GM18861 (cell line): ENCODE measurements around the gene PLD1.
A peak's percentile ranks its signal among the peaks of the same experiment; 100 is the strongest.
"Not testable (repeated sequence)": the region's sequence is repeated elsewhere in the genome, so short reads cannot be mapped to it uniquely, and the experiment has no call there.

ENCODE experiments used
- ATAC-seq: cut with Tn5 transposase; IDR thresholded peaks from one replicate; pipeline ENCODE4 v1.9.1; 2021; ENCODE audit not compliant: unreplicated experiment

Gene PLD1, protein sequence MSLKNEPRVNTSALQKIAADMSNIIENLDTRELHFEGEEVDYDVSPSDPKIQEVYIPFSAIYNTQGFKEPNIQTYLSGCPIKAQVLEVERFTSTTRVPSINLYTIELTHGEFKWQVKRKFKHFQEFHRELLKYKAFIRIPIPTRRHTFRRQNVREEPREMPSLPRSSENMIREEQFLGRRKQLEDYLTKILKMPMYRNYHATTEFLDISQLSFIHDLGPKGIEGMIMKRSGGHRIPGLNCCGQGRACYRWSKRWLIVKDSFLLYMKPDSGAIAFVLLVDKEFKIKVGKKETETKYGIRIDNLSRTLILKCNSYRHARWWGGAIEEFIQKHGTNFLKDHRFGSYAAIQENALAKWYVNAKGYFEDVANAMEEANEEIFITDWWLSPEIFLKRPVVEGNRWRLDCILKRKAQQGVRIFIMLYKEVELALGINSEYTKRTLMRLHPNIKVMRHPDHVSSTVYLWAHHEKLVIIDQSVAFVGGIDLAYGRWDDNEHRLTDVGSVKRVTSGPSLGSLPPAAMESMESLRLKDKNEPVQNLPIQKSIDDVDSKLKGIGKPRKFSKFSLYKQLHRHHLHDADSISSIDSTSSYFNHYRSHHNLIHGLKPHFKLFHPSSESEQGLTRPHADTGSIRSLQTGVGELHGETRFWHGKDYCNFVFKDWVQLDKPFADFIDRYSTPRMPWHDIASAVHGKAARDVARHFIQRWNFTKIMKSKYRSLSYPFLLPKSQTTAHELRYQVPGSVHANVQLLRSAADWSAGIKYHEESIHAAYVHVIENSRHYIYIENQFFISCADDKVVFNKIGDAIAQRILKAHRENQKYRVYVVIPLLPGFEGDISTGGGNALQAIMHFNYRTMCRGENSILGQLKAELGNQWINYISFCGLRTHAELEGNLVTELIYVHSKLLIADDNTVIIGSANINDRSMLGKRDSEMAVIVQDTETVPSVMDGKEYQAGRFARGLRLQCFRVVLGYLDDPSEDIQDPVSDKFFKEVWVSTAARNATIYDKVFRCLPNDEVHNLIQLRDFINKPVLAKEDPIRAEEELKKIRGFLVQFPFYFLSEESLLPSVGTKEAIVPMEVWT

DNA sequence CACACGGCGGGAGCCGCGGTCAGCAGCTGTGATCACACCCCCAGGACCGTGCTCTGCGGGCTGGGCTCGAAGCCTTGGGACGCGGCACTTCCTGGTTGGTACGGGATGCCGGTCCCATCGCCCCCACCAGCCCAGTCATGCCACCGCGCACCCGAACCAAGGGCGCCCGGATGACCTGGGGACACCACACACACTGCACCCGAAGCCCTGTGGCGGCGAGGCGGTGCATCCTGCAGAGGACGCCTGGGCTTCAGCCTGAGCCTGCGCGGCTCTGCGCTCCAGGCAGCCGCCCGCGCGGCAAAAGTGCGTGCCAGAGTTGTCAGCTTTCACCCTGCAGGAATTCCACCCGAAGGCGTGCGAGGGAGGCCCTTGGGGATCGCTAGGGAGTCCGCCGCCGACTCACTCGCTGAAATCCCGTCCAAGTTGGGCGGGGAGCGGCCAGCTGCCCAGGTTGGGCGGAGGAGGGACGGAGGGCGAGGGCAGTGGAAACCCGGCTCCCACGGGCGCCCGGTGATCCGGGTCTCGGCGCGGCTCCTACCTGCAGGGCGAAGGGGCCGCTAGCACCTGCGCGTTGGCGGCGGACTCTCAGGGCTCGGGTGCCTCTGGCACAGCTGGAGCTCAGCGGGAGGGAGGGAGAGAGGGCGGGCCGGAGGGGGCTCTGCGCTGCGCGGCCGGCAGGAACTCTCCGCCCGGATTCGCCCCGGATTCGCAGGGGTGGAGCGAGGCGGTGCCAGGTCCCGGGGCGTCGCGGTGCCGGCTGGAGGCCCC is at the start of gene PLD1:
Gene PLD1 (minus strand): TSS at position 623 of the 768 bp plus-strand sequence. CDS start 72,432 bp downstream, outside the sequence.
- ATAC-seq = peak; percentile 29

DNA sequence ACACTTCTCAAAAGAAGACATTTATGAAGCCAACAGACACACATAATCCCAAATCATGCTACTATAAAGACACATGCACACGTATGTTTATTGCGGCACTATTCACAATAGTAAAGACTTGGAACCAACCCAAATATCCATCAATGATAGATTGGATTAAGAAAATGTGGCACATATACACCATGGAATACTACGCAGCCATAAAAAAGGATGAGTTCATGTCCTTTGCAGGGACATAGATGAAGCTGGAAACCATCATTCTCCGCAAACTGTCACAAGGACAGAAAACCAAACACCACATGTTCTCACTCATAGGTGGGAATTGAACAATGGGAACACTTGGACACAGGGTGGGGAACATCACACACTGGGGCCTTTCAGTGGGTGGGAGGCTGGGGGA is 48.5 kb upstream of the PLD1 start:
- not testable (repeated sequence) for ATAC-seq

DNA sequence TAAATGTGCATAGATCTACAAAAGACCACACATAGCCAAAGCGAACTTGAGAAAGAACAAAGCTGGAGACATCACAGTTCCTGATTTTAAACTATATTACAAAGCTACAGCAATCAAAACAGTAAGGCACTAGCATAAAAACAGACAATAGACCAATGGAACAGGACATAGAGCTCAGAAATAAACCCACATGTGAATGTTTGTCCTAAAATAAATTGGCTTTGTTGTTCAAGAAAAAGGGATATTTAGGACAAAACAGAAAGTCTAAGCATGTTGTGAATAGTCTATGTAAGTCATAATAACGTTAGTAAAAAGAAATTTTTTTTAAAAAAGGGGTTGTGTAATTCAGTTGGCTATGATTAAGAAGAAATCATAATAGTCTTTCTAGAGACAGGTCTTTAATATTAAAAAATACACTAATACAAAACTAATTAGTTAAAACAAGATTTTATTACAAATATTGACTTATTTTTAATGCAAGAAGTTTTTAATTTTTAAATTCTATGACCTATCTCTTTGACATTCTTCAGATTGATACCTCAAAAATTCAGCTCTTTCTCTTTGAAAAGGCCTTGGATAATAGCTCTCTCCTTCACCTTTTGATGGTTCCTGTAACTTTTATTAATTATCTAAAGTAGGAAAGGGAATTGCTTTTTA is 44.5 kb upstream of the PLD1 start:
- ATAC-seq = no peak

DNA sequence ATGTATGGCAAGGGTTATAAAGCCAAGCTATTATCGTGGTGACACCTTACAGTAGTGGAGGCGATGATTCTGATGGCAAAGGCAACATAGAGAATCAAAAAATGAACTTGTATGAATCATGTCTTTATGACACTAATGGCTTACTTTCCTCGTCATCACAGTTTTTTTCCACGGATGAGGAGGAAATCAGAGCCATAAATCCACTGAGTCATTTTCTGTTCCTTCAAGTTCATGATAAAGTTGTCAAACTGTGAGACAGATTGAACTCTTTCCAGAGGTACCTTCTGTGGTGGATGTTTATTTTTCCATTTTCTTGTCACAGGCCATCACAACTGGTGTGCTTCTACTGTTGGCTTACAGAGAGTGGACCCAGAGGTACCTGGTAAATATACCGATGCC is 41.4 kb upstream of the PLD1 start:
- ATAC-seq = no peak

DNA sequence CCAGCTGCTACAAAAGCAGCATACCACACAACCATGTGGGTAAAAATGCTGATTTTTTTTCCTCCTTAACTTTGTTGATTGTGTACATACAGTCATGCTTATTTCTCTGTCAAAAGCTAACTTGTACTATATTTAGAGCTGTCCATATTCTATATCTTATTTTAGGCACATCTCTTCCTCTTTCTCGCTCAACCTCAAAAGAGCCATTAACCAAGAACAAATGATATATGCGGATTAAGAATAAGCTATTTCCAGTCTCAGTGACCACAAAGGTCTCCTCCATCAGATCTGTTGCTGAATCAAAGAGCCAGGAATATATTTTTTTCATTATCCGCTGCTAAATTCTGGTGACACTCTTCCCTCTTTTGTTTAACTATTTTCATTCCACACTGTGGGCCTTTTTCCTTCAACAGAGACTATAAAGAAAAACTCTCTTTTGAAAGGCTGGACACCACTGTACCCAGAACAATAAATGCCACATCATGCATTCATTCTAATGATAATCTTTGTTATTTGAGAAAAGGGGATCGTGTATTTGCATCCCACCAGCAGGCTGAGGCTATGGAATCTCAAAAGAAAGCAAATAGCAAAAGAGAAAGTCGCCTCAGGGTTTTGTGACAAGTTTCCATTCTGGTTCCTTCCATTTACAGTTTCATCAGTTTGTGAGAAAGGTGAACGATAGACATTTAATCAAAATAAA is 40.8 kb upstream of the PLD1 start:
- no peak for ATAC-seq

DNA sequence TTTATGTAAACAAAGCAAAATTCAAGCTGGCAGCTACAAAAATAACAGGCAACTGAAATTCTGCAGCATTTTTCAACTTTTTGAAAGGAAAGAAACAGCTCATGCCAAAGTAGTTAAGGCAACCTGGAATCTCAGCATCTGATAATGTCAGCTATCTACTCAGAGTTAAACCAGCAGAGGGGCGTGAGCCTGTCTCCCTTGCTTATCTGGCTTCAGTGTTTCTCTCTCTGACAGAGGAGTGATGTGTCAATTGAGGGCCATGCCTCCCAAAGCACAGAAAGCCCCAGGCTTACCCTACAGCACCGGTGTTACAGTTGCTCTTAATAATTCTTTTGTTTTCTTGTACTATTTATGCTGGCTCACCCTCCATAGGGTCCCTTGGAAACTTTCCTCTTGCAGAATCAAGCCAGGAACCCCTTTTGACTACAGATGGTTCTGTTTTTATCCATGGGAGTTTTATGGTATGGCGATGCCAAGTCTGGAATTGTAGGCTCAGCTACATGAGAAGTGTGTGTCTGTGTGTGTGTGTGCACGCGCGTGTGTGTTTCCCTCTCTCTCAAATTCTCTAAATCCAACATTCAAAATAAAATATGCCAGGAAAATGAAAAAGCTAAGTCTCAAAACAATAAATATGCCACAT is 40.2 kb upstream of the PLD1 start:
- ATAC-seq = no peak

DNA sequence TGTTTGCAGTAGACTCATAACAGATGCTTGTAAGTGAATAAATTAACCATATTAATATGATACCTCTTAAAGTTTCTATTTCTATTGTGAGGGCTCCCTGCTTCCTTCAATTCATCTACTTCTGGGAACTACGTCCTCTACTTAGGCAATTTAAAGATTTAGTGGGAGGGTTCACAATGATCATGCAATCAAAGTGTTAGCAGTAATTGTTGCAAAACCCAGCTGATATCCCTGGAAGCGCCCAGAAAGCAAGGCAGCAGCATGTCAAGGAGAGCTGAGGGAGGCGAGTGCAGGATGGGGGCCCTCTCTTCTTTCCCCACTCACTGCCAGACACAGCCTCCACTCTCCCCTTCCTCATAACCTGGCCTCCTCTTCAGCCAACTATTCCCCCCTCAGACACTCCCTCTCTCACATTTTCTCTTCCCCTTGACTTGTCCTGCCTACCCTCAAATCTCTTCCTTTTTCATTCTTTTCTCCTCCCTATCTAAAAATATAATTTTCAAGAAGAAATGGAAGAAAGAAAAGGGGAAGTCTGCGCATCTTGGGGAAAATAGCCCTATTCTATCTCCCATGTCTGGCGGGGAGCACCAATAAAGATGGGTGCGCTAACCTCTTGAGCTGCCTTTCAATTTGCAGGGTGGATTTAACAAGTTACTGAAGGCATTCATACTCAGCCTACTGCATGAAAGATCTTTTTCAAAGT is 39.5 kb upstream of the PLD1 start:
- no peak for ATAC-seq

DNA sequence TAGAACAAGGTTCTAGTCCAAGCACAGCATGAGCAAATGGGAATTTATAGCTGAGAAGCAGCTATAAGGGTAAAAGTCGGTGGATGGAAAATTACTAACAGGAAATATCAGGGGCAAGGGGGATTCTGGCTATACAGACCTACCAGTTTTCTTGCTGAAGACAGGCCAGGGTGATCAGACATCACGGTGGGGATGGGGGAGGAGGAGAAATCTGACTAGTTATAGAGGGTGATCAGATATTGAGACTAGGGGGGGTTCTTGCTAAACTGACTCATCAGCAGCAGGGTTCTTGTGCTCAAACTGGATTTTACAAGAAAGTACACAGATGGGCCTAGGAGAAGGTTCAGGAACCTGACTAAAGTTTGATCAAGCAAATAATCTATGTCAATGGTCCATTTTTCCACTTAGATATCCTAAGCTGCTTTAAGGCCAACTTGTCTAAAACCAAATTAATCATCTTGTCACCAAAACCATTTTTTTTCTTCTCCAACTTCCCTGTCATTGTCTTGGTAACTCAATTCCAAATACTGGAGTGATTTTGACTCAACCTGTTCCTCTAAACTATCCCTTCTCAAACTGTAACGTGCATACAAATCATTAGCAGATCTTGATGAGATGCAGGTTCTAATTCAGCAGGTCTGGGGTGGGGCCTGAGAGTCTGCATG is 37.4 kb upstream of the PLD1 start:
- no peak for ATAC-seq

DNA sequence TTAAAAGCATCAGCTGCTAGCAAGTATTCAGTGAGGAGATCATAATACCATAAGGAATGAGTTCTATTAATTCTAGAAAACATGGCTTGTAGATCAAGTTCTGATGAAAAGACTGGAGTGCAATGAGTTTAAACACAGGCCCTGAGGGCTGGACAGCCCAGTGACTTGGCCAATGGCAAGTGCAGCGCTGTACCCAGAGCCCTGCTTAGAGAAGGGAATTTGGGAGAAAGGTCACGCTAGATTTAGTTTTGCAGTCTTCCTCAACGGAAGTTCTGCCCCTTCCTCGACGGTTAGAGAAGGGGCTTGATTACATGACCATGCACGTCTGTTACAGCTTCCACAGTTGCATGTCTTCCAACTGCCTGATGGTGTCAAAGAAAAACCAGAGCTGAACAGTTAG is 36.9 kb upstream of the PLD1 start:
- ATAC-seq = no peak

DNA sequence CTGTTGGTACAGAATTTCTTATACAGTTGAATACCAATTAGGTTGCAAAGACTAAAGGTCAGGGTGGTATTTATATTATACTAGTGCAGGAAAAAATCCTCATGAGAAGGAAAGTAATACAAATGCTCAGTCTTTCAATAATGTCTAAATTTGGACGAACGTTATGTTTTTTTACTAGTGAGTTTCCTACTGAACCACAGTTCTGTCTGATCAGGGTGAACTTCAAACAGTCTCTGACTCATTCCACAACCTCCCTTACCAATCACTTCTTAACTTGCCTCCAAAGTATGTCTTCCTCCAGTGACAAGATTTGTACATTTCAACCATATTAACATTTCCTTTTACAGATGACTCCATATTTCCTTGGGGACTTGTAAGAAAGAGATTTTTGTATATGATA is 36.3 kb upstream of the PLD1 start:
- ATAC-seq = peak; percentile 94

DNA sequence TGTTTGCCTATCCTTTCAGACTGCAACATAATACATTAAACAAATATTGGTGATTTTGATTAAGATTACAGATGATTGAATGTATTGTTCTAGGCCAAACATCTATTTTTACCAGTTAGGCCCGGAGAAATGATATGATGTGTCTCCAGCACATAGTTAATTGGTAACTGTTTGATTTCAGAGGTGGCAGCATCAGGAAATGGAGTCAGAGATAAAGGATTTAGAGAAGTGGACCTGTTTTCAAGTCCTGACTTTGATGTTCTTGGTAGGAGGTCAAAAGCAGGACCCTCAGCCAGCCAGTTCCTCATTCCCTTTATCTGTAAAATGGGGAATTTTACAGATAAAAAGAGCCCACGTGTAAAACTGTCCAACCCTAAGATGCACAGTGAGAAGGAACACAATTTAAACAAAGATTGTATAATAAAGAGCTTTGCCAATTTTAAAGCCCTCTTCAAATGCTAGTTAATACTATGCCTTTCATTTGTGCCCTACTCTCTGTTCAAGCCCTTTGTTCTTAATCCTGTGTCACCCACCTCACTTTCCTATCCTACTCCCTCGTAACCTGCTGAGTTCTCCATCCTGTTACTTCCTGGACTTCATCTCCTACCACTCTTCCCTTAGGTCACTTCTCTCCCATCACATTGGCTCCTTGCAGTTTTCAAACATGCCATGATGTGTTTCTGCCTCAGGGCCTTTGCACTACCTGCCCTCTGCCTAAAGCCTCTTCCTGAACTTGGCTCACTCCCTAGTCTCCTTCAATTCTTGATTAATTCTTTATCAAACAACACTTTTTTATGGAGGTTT is 35.4 kb upstream of the PLD1 start:
- no peak for ATAC-seq

DNA sequence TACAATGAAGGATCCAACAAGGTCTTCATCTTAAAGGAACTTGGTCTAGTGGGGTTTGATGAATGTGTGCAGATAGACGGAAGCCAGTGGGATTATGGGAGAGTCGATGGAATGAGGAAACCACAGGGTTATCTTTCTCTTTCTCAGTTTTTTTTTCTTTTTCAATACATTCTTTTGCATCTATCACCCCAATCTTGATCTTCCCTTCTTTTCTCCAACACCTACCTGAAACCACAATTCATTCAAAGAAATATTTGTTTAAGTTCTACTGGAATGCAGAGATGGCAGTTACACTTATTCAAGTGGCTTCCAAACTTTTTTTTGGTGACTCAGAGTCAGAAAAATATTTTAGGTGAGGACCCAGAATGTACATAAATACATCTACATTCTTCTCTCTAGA is 34.6 kb upstream of the PLD1 start:
- ATAC-seq = no peak

DNA sequence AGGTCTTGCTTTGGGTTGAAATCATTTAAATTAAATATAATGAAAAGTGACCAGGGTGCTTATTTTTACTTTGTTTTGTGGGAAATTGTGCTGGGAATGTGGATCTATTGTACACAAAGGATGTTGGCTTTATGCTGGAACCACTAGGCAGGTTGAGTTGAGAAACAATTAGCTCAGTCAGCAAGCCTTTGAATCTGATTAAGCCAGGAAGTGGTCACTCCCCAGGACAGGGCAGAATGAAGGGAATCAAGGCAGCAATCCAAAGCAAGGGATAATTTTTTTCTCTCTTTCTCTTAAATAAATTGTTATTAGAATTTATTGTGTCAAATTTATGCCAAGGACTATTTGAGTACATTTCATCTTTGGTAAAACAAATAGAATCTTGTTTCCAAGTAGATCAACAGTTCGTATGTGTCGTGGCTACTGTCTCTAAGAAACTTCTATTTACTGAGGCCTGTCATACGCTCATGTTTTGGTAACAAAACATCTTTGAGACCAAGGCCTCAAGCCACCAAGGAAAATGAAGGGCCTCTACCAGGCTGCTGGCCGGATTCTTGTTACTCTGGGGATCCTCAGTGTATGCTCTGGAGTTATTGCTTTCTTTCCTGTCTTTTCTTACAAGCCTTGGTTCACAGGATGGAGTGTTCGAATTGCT is 32.7 kb upstream of the PLD1 start, which contains the start of gene TMEM212:
Gene TMEM212 (plus strand): TSS at position 486 of the 655 bp plus-strand sequence. CDS start 35 bp downstream, at position 521.
- ATAC-seq = no peak

DNA sequence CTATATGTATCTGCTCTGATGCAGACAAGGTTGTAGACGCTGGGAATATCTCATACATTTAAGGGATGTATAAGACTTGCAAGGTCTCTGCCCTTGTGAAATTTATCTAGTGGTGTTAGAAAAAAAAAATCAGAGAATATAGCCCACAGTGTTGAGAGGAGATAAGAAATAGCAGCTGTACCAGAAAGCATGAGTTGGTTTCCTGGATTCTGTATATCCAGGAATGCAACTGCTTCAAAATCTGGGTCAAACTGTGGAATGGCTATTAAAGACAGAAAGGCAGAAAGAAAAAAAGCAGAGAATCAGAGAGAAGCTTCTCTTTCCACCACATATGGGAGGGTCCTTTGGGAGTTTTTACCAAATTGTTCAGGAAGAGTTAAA is 31.3 kb upstream of the PLD1 start:
- ATAC-seq = no peak

DNA sequence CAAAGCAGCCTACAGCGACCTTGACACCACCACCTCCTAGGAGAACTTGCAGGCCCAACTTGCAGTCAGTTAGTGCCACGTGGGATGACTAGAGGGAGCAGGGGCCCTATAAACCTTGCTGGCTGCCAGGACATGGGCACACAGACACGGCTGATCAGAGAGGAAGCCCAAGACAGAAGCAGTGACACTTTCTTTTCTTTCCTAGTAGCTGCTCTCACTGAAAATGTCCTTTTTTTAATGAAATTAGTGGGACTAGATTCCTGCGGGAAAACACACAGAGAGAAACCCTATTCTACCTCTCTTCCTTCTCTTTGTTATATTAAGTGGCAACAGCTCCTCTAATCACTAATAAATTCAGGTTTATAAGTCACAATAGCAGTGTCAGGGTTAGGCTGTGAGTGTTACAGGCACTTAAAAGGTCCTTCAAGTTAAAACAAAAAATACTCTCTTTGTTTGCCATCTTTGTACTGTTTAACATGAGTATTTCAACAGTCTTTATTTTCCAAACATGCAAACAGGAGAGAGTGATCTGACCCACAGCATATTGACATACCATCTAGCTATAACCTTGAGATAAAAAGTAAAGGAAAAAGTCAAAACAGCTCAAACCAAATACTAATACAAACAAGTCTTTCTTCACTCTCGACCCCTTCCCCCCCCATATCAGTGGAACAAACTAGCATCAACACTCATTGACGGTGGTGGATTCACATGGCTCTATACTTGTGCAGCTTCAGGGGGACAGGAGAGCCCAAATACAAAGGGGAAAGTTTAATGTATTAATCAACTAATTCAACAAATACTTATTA is 30.7 kb upstream of the PLD1 start:
- ATAC-seq = no peak

DNA sequence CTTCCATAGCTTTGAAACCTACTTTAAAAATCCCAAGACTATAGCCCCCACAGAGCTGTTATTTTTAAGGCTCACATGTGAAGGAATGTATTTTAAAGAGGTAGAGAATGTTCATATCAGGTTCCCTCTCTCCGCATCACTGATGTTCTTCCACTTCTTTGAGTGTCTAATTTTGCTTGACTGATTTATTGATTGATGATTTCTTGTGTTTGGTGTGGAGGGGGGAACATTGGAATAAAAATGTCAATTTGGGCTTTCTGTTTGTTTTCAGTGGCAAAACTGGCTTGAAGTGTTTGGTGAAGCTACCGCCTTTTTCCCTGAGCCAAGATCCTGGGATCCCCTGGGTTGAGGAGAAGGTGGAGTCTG is 30.1 kb upstream of the PLD1 start:
- no peak for ATAC-seq
